HG02981 (cell line): Measurements from ENCODE around the gene P3H2.

Experiments used
- ATAC-seq: cut with Tn5 transposase; IDR thresholded peaks from one replicate; pipeline ENCODE4 v1.9.1; 2021; ENCODE audit warnings: mild to moderate bottlenecking, moderate library complexity; ENCODE audit not compliant: unreplicated experiment

The P3H2 gene

DNA sequence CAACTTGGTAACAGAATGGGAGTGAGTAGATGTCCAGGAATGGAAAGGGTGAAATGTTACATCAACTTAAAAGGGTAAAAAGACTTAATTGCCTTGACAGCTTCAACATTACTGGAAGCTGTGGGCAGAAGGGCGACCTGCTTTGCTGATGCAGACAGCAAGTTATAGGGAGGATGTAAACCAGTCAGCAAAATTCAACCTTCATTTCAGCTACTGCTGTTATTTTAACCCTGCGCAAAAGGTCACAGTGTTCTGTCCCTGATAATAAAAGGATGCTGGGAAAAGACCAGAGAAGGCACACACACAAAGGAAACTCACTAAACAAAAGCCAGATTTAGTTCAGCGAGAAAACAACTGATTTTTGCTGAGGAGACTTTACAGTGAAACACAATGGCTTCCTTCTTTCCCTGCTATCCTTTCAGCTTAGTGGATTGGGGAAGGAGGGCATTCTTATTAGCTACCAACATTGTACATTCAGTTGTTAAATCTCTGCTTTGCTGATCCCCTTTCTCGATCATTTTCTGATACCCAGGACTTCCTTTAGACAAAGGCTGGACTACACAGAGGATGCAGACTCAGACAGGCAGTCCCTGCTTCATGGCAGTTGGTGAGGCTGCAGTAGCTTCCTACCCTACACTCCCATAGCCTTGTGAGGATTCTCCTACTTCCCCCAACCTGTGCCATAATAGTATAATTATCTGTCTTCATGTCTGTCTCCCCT is 62.0 kb downstream of the P3H2 start:
- ATAC-seq: no peak

GRCh38 chr3:190056742-190057141 is 64.0 kb downstream of the P3H2 start:
- ATAC-seq: no peak

GRCh38 chr3:190055773-190056172 is 64.9 kb downstream of the P3H2 start:
- no peak for ATAC-seq

- no peak for ATAC-seq
These were observed 66.6 kb downstream of the P3H2 start for GRCh38 chr3:190053919-190054672.

DNA sequence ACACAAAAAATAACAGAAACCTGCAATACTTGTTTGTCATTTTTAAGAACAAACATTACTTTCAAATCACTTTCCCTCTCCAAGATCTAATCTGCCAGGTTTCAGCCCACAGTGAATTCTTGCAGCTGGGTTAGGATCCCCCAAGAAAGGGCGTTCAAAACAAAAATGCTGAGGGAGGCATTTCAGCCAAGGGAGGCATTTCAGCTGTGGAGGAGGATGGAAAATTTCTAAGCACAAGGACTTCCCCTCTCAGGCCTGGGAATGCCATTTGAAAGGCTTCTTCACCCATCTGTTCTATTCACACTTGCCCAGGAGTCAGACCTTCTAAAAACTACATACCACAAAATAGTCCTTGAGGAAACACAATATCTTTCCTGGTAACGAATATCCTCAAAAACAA is 69.1 kb downstream of the P3H2 start:
- no peak for ATAC-seq

DNA sequence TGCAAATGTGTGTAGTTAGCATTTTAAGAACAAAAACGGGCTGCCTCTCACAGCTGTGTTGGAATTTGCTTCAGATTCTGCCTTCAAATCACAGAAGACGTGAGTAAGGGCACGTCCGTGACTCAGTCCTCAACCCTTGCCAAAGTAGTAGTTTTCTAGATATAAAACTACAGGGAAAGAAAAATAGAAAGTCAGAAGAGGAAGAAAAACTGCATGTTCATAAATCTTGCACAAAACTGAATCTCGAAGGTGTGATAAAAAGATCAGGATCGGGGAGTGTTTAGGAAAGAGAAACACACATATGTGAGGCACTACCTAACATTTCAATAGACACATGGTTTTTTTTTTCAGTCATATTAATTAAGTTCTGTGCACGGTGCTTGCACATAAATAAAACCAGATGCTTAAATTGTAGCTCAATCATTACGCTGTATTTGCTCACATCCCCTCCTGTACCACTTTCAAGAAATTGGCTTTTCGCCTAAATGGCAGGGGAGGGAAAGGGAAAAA is 71.7 kb downstream of the P3H2 start:
- no peak for ATAC-seq

GRCh38 chr3:190044974-190045373 is 75.7 kb downstream of the P3H2 start:
- ATAC-seq: no peak

DNA sequence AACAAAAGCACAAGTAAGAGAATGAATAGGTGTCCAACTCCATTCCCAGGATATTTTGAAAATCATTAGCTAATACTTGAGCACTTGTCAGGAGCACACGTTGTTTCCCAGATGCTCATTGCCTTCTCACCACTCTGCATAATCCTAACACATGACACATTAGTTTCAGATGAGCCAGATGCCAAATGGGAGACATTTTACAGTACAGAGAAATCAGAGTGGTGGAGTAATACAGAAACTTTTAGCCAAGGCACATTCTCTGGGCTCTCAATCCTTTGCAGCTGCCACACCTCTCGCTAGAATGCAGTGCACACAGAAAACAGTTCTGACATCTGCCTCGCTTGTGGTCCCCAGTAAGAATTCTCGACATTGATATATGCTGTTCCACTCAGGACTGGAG is 76.6 kb downstream of the P3H2 start:
- ATAC-seq: no peak

DNA sequence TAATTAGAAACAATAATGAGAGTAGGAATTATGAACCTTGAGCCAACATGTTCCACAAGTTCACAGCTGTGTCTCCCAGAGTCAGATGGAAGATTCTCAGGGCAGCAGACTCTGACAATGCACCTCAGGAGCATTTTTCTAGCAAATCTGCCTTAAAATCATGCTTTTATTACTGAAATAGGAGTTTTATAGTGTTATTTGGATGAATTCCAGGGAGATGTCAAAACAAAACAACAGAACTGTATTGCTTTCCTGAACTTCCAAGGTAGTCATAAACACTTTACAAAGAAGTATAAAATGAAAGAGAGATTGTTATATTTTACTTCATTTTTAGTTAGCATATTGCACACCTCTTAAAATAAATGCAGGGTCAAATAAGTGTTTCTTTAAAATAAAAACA is 77.0 kb downstream of the P3H2 start:
- no peak for ATAC-seq

DNA sequence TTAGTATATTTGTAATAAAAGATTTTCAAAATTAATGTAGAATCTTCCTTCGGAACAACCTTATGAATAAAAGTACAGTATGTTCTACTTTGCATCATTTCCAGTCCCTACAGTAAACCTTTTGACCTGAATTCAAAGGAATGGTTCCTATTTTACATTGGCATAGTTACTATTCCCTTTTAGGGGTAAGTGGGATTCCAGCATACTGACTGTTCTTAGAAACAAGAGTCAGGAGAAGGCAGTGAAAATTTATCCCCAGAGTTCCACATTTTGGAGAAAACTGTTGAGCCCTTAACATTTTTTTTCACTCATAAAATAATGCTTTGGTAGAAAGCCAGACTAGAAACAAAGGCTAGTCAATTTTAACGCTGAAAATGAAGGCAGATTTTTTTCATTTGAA is 78.1 kb downstream of the P3H2 start:
- no peak for ATAC-seq

- no peak for ATAC-seq
These were observed 79.2 kb downstream of the P3H2 start for GRCh38 chr3:190041333-190042041.

DNA sequence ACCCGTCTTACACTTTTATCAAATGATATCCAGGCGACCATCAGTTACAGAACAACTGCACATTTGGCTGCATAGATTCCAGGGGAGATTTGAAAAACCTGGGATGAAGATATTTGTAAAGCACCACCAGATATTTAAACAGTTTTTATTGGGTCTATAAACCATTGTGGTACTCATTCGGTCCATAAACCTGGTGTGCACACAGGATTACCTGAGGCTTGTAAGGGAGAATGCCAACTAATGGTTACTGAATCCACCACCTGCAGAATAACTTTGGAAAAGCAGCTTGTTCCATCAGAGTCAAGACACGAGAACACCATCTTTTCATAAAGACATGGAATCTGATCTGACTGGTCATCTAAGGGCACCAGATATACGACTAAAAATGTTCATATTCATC is 80.6 kb downstream of the P3H2 start:
- ATAC-seq: no peak

DNA sequence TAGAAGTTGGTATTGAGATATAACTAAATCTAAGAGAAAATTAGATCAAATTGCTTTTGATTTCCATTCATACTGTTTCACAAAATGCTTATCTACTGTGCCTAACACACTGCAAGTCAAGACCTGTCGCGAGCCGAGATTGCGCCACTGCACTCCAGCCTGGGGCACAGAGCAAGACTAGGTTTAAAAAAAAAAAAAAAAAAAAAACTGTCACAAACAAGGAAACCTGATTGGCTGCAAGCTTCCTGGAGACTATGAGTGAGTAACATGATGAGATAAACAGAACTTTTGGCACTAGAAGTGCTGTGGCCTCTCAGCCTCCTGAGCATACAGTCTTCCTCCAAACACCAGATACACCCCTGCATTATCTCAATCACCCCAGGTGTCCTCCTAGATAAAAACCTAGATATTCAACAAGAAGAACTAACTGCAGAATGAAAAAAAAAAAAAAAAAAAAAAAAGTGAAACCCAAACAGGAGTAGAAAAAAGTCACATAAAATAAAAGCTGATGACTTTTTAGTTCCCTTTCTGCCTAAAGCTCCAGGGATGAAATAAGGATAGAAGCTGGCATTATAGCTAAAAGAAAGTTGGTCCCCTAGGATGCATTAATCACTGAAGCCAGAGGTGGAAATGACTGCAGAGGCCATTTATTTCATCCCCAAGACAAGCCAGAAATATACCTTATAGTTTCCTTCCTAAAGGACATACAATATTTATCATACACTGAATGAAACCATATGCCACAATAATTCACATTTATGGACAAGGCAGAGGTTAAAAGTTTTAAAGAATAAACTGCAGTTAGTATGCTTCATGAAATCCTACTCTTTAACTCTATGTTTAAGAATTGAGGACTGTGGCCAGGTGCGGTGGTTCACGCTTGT is 82.4 kb downstream of the P3H2 start:
- no peak for ATAC-seq

- no peak for ATAC-seq
These were observed 84.1 kb downstream of the P3H2 start for GRCh38 chr3:190036631-190037030.

DNA sequence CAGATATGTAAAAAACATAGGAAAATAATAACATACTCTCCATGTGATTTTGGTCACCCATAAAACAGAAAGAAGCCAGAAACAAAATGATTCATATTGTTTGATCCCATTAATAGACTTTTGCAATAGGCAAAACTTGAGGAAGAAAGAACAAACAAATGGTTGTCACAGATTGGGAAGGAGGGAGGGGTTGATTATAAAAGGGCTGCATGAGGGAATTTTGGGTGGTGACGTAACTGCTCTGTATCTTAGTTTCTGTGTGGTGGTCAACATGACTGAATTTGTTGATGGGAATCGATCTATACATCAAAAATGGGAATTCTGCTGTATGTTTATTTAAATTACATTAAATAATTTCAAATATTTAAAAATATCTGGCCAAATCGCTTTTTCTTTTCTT is 86.3 kb downstream of the P3H2 start:
- no peak for ATAC-seq

GRCh38 chr3:190032923-190033322 is 87.8 kb downstream of the P3H2 start:
- ATAC-seq: no peak

- ATAC-seq: no peak
These were observed 88.6 kb downstream of the P3H2 start for GRCh38 chr3:190031887-190032752.

- no peak for ATAC-seq
These were observed 93.6 kb downstream of the P3H2 start for GRCh38 chr3:190027116-190027515.

DNA sequence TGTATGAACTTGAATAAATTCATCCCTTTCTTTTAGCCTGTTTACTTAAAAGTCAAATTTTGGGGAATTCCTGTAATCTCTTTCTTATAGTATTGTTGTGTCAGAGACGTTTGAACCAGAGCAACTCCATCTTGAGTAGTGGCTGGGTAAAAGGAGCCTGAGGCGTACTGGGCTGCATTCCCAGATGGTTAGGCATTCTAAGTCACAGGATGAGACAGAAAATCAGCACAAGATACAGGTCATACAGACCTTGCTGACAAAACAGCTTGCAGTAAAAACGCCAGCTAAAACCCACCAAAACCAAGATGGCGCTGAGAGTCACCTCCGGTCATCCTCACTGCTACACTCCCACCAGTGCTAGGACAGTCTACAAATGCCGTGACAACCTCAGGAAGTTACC is 94.5 kb downstream of the P3H2 start:
- ATAC-seq: no peak

DNA sequence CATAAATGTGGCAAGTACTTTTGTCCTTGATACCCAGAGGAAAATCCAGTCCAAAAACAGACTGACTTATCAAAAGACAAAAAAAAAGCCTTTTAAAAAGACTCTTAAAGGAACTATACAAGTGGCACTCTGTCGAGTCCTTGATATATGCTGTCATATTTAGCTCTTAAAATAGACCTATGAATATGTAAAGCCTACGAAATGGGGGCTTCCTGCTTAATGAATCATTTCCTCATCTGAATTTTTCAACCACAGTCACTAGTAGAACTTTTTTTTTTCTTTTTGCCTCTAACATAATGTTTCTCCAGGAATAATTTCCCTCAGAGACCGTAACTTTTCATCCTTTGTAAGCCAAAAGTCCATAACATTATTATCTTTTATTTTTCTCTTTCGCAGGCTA is 95.8 kb downstream of the P3H2 start:
- ATAC-seq: peak; percentile 67
